Urinary bladder (tissue), 4 donors: ENCODE results near the gene OTOGL. TPM values are rescaled to one million over a fixed set of nuclear protein-coding genes. Genes with fewer than 3 reads are reported as not detected.

Source experiments
- DNase-seq: peaks from one replicate; pipeline ENCODE4 v3.0.0-alpha.2; 2015; ENCODE audit errors: extremely low spot score
- H3K27ac ChIP-seq: one replicate; pipeline ENCODE4 v1.5.1; 2013; ENCODE audit warnings: low read depth, mild to moderate bottlenecking, moderate library complexity
- H3K36me3 ChIP-seq: one replicate; pipeline ENCODE4 v1.6.1; 2013; ENCODE audit warnings: mild to moderate bottlenecking, moderate library complexity; ENCODE audit not compliant: insufficient read depth
- H3K4me1 ChIP-seq: one replicate; pipeline ENCODE4 v1.6.1; 2013; ENCODE audit warnings: mild to moderate bottlenecking, moderate library complexity; ENCODE audit not compliant: insufficient read depth
- H3K4me3 ChIP-seq: one replicate; pipeline ENCODE4 v1.5.1; 2013; ENCODE audit warnings: low read depth, low read length
- WGBS: extraction: QIAGEN DNeasy Blood & Tissue Kit; methylation state at CpG from one replicate; pipeline ENCODE4 v1.1.7; 2013; 5-methylcytosine and 5-hydroxymethylcytosine counted together
- polyA plus RNA-seq: library from polyadenylated mRNA; stranded (reverse); fragments of 200-250 nt; gene quantifications from one replicate; pipeline ENCODE4 v1.2.3, GENCODE V29; 2013
- total RNA-seq: library from RNA; depleted of rRNA; stranded (reverse); fragments of >200 nt; gene quantifications from one replicate; pipeline ENCODE4 v1.2.3, GENCODE V29; 2014
- donor health status: healthy with polysubstance abuse.
- donor health status: healthy.

Gene OTOGL
- total and polyA plus RNA-seq, 2 donors: 0.66 to 4.5 TPM

DNA sequence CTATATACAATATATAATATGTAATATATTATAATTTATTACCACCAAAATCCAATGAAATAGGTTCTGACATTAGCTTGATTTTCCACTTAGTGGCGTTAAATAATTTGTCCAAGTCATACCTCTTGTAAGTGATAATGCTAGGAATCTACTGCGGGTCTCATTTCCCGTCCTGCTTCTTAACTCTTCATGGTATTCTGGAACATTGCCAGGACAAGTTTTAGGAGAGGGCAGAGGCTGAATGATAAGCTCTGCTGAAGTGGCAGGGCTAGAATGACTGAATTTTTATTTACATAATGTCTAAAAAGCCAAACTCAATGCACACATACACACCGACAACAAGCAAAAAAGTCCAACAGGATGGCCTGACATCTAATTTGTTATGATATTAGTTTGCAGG lies 274.3 kb downstream of the OTOGL start:
- DNase-seq: no peak
- H3K36me3 ChIP-seq: no peaks in the 10 kb centered on the region
- WGBS: 57% methylated on average over 4 of the region's 4 CpGs
- H3K4me3 ChIP-seq: no peak overlapping the region
- no peak overlapping the region for H3K27ac ChIP-seq
- no peaks in the 10 kb centered on the region for H3K4me1 ChIP-seq

DNA sequence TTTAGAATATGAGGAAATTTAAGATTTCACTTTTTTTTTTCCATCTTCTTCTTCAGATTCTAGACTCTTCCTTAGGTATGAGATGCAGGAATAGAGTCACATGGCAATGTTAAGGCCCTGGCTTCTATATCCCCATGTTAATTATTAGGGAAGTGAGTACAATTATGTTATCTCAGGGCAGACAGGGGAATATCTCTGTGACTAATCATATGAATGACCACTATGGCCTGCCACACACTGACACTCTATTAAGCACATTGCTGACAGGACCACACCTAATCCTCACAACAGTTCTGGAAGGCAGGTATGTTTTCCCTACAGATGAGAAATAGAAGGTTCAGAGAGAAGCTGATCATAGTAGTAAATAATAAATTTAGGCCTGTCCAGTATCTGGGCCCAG lies 275.3 kb downstream of the OTOGL start:
- Histone ChIP-seq H3K27ac (no peak overlapping the region), H3K4me3 (no peak overlapping the region), H3K4me1 (no peaks in the 10 kb centered on the region), H3K36me3 (no peaks in the 10 kb centered on the region)
- DNase-seq: no peak

- H3K36me3 ChIP-seq: no peaks in the 10 kb centered on the region
- WGBS: 78% methylated on average over 4 of the region's 4 CpGs
- no peak overlapping the region for H3K4me3 ChIP-seq
- no peak overlapping the region for H3K27ac ChIP-seq
- no peaks in the 10 kb centered on the region for H3K4me1 ChIP-seq
- no peak for DNase-seq
Observed at GRCh38 chr12:80377140-80377794, 277.9 kb downstream of the OTOGL start.

- DNase-seq: no peak
- H3K36me3 ChIP-seq: no peaks in the 10 kb centered on the region
- H3K4me3 ChIP-seq: no peak overlapping the region
- no peaks in the 10 kb centered on the region for H3K4me1 ChIP-seq
- H3K27ac ChIP-seq: no peak overlapping the region
Observed at GRCh38 chr12:80381121-80381520, 281.8 kb downstream of the OTOGL start.

- no peak overlapping the region for H3K4me3 ChIP-seq
- 97% methylated on average over 8 of the region's 8 CpGs for WGBS
- DNase-seq: no peak
- no peak overlapping the region for H3K27ac ChIP-seq
- no peaks in the 10 kb centered on the region for H3K4me1 ChIP-seq
- H3K36me3 ChIP-seq: no peaks in the 10 kb centered on the region
Observed at GRCh38 chr12:80382254-80382653, 282.9 kb downstream of the OTOGL start.

GRCh38 chr12:80400571-80400991 lies 301.2 kb downstream of the OTOGL start:
- 32% methylated on average over 20 of the region's 20 CpGs for WGBS
- H3K4me1 ChIP-seq: no peaks in the 10 kb centered on the region
- H3K4me3 ChIP-seq: no peak overlapping the region
- H3K27ac ChIP-seq: no peak overlapping the region
- H3K36me3 ChIP-seq: no peaks in the 10 kb centered on the region
- no peak for DNase-seq

DNA sequence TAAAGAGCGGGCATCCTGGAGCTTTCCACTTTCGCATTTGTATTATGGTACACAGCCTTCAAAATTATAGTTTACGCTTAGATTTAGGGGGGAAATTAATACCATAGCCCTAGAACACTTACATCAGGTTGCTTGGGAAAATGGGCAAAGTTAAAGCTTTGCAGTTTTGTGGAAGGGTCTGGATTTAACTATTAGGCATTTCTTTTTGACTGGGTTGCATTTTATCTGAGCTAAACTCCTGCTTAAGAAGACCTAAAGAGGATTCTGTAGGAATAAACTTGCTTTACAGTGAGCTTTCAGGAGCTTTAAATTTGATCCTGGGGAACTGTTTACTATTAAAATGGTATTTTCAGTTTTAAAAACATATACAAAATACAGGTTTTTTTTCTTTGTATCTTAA lies 301.9 kb downstream of the OTOGL start:
- no peaks in the 10 kb centered on the region for H3K36me3 ChIP-seq
- no peak overlapping the region for H3K27ac ChIP-seq
- no peak overlapping the region for H3K4me3 ChIP-seq
- WGBS: 80% methylated on average over 3 of the region's 3 CpGs
- H3K4me1 ChIP-seq: no peaks in the 10 kb centered on the region
- DNase-seq: no peak

GRCh38 chr12:80404629-80405028 lies 305.3 kb downstream of the OTOGL start:
- WGBS: 75% methylated on average over 2 of the region's 2 CpGs
- no peak for DNase-seq
- Histone ChIP-seq H3K27ac (no peak overlapping the region), H3K4me1 (no peaks in the 10 kb centered on the region), H3K36me3 (no peaks in the 10 kb centered on the region), H3K4me3 (no peak overlapping the region)

- Histone ChIP-seq H3K4me3 (no peak overlapping the region), H3K36me3 (no peaks in the 10 kb centered on the region), H3K4me1 (no peaks in the 10 kb centered on the region), H3K27ac (no peak overlapping the region)
- DNase-seq: no peak
Observed at GRCh38 chr12:80406253-80406652, 306.9 kb downstream of the OTOGL start.

DNA sequence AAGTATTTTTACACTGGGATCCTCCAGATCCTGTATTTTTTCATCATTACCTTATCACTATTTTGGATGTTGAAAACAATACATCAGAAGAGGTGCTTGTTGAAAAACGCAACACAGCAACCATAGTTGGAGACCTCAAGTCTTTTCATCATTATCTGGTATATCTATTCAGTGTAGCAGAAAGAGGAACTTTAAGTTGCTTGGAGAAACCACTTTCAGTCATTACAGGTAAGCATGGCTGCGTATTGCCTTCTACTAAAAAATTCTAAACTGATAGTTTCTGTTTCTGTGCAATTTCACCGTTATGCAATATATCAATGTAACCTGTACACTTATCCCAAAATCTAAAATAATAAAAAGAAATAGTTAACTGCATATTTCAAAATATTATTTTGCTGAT lies 312.4 kb downstream of the OTOGL start:
- no peak overlapping the region for H3K27ac ChIP-seq
- 60% methylated on average over 3 of the region's 3 CpGs for WGBS
- no peaks in the 10 kb centered on the region for H3K4me1 ChIP-seq
- DNase-seq: no peak
- no peak overlapping the region for H3K4me3 ChIP-seq
- no peaks in the 10 kb centered on the region for H3K36me3 ChIP-seq

DNA sequence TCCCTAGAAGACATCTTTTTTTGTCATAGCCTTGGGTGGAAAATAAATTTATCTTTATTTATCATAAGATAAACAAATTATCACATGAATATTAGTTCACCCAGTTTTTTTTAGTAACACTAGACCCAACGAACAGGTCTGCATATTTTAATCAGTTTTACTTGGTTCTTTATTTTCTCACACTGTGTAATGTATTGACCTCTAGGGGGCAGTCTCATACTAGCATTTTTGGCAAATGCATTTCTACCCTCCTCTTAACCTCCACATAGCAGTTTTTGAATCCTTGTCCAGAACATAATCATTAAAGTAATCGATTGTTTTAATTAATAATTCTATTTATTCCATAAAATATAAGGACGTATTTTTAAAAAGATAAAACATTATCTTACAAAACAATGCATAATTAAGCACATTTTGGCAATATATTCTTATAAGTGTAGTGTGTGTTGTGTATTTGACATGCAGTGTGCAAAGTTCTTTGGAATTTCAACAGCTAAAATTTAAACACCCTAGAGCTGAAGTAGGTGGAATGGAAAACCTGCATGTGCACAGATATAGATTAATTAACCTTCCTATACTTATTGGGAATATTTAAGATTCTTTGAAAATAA lies 313.1 kb downstream of the OTOGL start:
- H3K4me3 ChIP-seq: no peak overlapping the region
- no peaks in the 10 kb centered on the region for H3K36me3 ChIP-seq
- H3K27ac ChIP-seq: no peak overlapping the region
- H3K4me1 ChIP-seq: no peaks in the 10 kb centered on the region
- WGBS: 7% methylated on average over 3 of the region's 3 CpGs
- peak; percentile 18 for DNase-seq

GRCh38 chr12:80413462-80413861 lies 314.1 kb downstream of the OTOGL start:
- Histone ChIP-seq H3K27ac (no peak overlapping the region), H3K4me3 (no peak overlapping the region), H3K4me1 (no peaks in the 10 kb centered on the region), H3K36me3 (no peaks in the 10 kb centered on the region)
- no peak for DNase-seq
- 92% methylated on average over 3 of the region's 3 CpGs for WGBS

DNA sequence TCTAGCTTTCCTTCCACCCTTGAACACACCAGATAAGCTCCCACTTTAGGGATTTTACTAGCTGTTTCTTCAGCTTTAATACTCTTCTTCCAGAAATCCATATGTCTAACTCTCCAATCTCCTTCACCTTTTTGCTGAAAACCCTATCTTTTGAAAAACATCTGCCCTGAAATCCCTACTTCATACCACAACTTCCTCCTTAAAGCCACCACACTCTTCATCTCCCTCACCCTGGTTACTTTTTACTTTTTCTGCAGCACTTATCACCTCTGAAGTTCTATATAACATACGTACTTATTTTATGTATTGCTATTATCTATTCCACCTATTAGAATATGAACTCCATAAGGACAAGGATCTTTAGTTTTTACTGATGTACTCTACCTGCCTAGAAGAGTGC lies 316.1 kb downstream of the OTOGL start:
- no peaks in the 10 kb centered on the region for H3K36me3 ChIP-seq
- 82% methylated on average over 1 of the region's 1 CpG for WGBS
- DNase-seq: no peak
- no peak overlapping the region for H3K4me3 ChIP-seq
- no peak overlapping the region for H3K27ac ChIP-seq
- no peaks in the 10 kb centered on the region for H3K4me1 ChIP-seq

GRCh38 chr12:80419644-80420043 lies 320.3 kb downstream of the OTOGL start:
- Histone ChIP-seq H3K4me3 (no peak overlapping the region), H3K27ac (no peak overlapping the region), H3K36me3 (no peaks in the 10 kb centered on the region), H3K4me1 (no peaks in the 10 kb centered on the region)
- DNase-seq: no peak

DNA sequence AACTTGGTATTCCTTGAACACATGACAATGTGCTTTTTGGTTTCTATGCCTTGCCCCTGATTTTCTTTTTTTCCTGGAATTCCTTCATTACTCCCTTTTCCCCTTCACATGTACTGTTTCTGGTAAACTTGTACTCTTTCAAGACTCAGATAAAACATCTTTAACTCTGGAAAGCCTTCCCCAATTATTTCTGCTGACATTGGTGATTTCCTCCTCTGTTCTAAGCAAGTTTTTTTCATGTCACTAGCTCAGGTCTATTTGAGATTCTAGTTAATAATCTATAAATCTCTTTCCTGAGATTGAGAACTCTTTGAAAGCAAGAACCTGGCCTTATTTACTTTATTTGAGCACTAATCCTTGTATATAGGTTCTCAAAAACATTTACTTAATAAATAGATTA lies 320.7 kb downstream of the OTOGL start:
- no peak for DNase-seq
- H3K36me3 ChIP-seq: no peaks in the 10 kb centered on the region
- no peaks in the 10 kb centered on the region for H3K4me1 ChIP-seq
- no peak overlapping the region for H3K27ac ChIP-seq
- no peak overlapping the region for H3K4me3 ChIP-seq
